Neural cell (in vitro differentiated cells): ENCODE results near the gene EYS. TPM values are rescaled to one million over a fixed set of nuclear protein-coding genes. Genes with fewer than 3 reads are reported as not detected.

Experiments used
- H2AFZ ChIP-seq: fragments of 200-600, 300-800 bp; sonication (generic), shearing (Covaris generic); 2 replicates; pipeline ENCODE4 v1.6.0; 2014; ENCODE audit warnings: low read depth, mild to moderate bottlenecking, antibody characterized with exemption, low read length, moderate library complexity
- H3F3A ChIP-seq: fragments of 200-600 bp; shearing (Covaris generic); 2 replicates; pipeline ENCODE4 v1.6.1; 2016; ENCODE audit warnings: mild to moderate bottlenecking, moderate library complexity, mixed read lengths, antibody characterized with exemption, low read length; ENCODE audit not compliant: insufficient read depth, poor library complexity, severe bottlenecking
- H3K27ac ChIP-seq: fragments of 200-600, 300-800 bp; sonication (generic), shearing (Covaris generic); 2 replicates; pipeline ENCODE4 v1.5.1; 2014; ENCODE audit warnings: mild to moderate bottlenecking, low read length, moderate library complexity
- H3K27me3 ChIP-seq: fragments of 300-800, 200-600 bp; sonication (generic), shearing (Covaris generic); 2 replicates; pipeline ENCODE4 v1.6.0; 2014; ENCODE audit warnings: mild to moderate bottlenecking, low read depth, low read length, moderate library complexity; ENCODE audit not compliant: insufficient read depth
- H3K36me3 ChIP-seq: fragments of 300-800, 200-600 bp; sonication (generic), shearing (Covaris generic); 2 replicates; pipeline ENCODE4 v1.5.1; 2014; ENCODE audit warnings: mild to moderate bottlenecking, antibody characterized with exemption, low read length, moderate library complexity; ENCODE audit not compliant: insufficient read depth
- H3K4me2 ChIP-seq: fragments of 300-800, 200-600 bp; sonication (generic), shearing (Covaris generic); 2 replicates; pipeline ENCODE4 v1.6.0; 2014; ENCODE audit warnings: mild to moderate bottlenecking, low read length
- H3K4me3 ChIP-seq: fragments of 300-800, 200-600 bp; sonication (generic), shearing (Covaris generic); 2 replicates; pipeline ENCODE4 v1.5.1; 2014; ENCODE audit warnings: mild to moderate bottlenecking, low read length, moderate library complexity
- H3K79me2 ChIP-seq: fragments of 200-600 bp; shearing (Covaris generic); replicated peaks from 2 replicates; pipeline ENCODE4 v1.6.0; 2014; ENCODE audit warnings: mild to moderate bottlenecking, low read length, moderate library complexity; ENCODE audit not compliant: insufficient read depth
- H3K9ac ChIP-seq: fragments of 300-800, 200-600 bp; sonication (generic), shearing (Covaris generic); 2 replicates; pipeline ENCODE4 v1.6.1; 2016; ENCODE audit warnings: mild to moderate bottlenecking, low read length, mixed read lengths
- H3K9me2 ChIP-seq: fragments of 200-600 bp; shearing (Covaris generic); 2 replicates; pipeline ENCODE4 v1.6.1; 2016; ENCODE audit warnings: mild to moderate bottlenecking, low read length, mixed read lengths; ENCODE audit not compliant: insufficient read depth
- H3K9me3 ChIP-seq: fragments of 200-600, 300-800 bp; sonication (generic), shearing (Covaris generic); 2 replicates; pipeline ENCODE4 v1.6.1; 2016; ENCODE audit warnings: mild to moderate bottlenecking, mixed run types, low read length, moderate library complexity, mixed read lengths
- H4K20me1 ChIP-seq: fragments of 200-600 bp; shearing (Covaris generic); 2 replicates; pipeline ENCODE4 v1.6.1; 2016; ENCODE audit warnings: mild to moderate bottlenecking, mixed run types; ENCODE audit not compliant: insufficient read depth
- EP300 ChIP-seq: fragments of 450-650 bp; conservative IDR thresholded peaks from 2 replicates; pipeline ENCODE4 v1.6.1; 2014; ENCODE audit warnings: antibody characterized with exemption, mild to moderate bottlenecking, moderate library complexity; ENCODE audit not compliant: poor library complexity, severe bottlenecking
- EZH2 ChIP-seq: fragments of 200-600, 300-800 bp; shearing (Covaris generic), sonication (generic); IDR thresholded peaks from 2 replicates; pipeline ENCODE4 v1.6.1; 2014; ENCODE audit warnings: antibody characterized with exemption, low read length, borderline replicate concordance, mild to moderate bottlenecking; ENCODE audit not compliant: insufficient read depth, poor library complexity, severe bottlenecking
- MXI1 ChIP-seq: fragments of 450-650 bp; conservative IDR thresholded peaks from 2 replicates; pipeline ENCODE4 v1.6.1; 2014; ENCODE audit warnings: antibody characterized with exemption, mild to moderate bottlenecking; ENCODE audit not compliant: poor library complexity, severe bottlenecking
- POLR2AphosphoS5 ChIP-seq: IDR thresholded peaks from 2 replicates; pipeline ENCODE4 v1.6.1; 2012
- RAD21 ChIP-seq: fragments of 450-650 bp; conservative IDR thresholded peaks from 2 replicates; pipeline ENCODE4 v1.6.1; 2014; ENCODE audit warnings: antibody characterized with exemption, mild to moderate bottlenecking, moderate library complexity
- SMC3 ChIP-seq: fragments of 450-650 bp; conservative IDR thresholded peaks from 2 replicates; pipeline ENCODE4 v1.6.1; 2014; ENCODE audit warnings: antibody characterized with exemption, mild to moderate bottlenecking, moderate library complexity; ENCODE audit not compliant: poor library complexity
- TAF1 ChIP-seq: IDR thresholded peaks from 2 replicates; pipeline ENCODE4 v1.6.1; 2012; ENCODE audit warnings: low read depth
- polyA plus RNA-seq: library from polyadenylated mRNA; depleted of rRNA; stranded (reverse); fragments of >200 nt; gene quantifications from 2 replicates; pipeline ENCODE4 v1.2.3, GENCODE V29; 2014
- TF ChIP-seq, protein P1 (sequence below): IDR thresholded peaks from 2 replicates; pipeline ENCODE4 v1.6.1; 2012; ENCODE audit warnings: borderline replicate concordance
- TF ChIP-seq, protein P2 (sequence below): fragments of 450-650 bp; IDR thresholded peaks from 2 replicates; pipeline ENCODE4 v1.5.1; 2014; ENCODE audit warnings: antibody characterized with exemption, mild to moderate bottlenecking, moderate library complexity; ENCODE audit not compliant: poor library complexity, severe bottlenecking

Gene EYS
- polyA plus RNA-seq, 1 donor from 2014 or later = 0.38 TPM

DNA sequence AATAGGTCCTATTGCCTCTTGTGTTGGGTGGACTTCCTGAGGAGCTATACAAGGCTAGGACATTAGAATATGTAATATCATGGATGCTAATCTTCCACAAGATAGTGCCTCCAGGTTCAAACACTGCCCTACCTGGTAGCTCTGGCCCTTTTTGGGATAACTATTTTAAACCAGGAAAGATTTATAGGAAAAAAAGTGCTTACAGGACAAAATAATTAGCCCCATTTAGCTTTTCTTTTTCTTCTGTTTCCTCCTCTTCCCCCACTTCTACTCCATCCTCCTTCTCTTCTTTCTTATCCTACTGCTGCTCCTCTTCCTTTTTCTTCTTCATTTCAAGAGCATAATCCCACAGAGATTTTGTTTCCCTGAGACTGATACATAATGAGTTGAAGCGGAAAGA is 1104.0 kb downstream of the EYS start:
- no peak overlapping the region for H2AFZ ChIP-seq
- no peak overlapping the region for H3K9ac ChIP-seq
- H3K27ac ChIP-seq = no peak overlapping the region
- H3K4me3 ChIP-seq = no peak overlapping the region
- no peaks in the 10 kb centered on the region for H3K9me3 ChIP-seq
- TF ChIP-seq EP300 (no peak), EZH2 (no peak), SMC3 (no peak), RAD21 (no peak), MXI1 (no peak), POLR2AphosphoS5 (no peak), TAF1 (no peak)
- TF ChIP-seq, protein P1, sequence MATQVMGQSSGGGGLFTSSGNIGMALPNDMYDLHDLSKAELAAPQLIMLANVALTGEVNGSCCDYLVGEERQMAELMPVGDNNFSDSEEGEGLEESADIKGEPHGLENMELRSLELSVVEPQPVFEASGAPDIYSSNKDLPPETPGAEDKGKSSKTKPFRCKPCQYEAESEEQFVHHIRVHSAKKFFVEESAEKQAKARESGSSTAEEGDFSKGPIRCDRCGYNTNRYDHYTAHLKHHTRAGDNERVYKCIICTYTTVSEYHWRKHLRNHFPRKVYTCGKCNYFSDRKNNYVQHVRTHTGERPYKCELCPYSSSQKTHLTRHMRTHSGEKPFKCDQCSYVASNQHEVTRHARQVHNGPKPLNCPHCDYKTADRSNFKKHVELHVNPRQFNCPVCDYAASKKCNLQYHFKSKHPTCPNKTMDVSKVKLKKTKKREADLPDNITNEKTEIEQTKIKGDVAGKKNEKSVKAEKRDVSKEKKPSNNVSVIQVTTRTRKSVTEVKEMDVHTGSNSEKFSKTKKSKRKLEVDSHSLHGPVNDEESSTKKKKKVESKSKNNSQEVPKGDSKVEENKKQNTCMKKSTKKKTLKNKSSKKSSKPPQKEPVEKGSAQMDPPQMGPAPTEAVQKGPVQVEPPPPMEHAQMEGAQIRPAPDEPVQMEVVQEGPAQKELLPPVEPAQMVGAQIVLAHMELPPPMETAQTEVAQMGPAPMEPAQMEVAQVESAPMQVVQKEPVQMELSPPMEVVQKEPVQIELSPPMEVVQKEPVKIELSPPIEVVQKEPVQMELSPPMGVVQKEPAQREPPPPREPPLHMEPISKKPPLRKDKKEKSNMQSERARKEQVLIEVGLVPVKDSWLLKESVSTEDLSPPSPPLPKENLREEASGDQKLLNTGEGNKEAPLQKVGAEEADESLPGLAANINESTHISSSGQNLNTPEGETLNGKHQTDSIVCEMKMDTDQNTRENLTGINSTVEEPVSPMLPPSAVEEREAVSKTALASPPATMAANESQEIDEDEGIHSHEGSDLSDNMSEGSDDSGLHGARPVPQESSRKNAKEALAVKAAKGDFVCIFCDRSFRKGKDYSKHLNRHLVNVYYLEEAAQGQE = no peak
- TF ChIP-seq, protein P2, sequence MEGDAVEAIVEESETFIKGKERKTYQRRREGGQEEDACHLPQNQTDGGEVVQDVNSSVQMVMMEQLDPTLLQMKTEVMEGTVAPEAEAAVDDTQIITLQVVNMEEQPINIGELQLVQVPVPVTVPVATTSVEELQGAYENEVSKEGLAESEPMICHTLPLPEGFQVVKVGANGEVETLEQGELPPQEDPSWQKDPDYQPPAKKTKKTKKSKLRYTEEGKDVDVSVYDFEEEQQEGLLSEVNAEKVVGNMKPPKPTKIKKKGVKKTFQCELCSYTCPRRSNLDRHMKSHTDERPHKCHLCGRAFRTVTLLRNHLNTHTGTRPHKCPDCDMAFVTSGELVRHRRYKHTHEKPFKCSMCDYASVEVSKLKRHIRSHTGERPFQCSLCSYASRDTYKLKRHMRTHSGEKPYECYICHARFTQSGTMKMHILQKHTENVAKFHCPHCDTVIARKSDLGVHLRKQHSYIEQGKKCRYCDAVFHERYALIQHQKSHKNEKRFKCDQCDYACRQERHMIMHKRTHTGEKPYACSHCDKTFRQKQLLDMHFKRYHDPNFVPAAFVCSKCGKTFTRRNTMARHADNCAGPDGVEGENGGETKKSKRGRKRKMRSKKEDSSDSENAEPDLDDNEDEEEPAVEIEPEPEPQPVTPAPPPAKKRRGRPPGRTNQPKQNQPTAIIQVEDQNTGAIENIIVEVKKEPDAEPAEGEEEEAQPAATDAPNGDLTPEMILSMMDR = no peak
- H3K4me2 ChIP-seq = no peak overlapping the region
- no peaks in the 10 kb centered on the region for H3K27me3 ChIP-seq
- H3K9me2 ChIP-seq = no peaks in the 10 kb centered on the region
- no peaks in the 10 kb centered on the region for H3K36me3 ChIP-seq
- no peaks in the 10 kb centered on the region for H3F3A ChIP-seq
- H4K20me1 ChIP-seq = no peaks in the 10 kb centered on the region
- H3K79me2 ChIP-seq = no peaks in the 10 kb centered on the region

DNA sequence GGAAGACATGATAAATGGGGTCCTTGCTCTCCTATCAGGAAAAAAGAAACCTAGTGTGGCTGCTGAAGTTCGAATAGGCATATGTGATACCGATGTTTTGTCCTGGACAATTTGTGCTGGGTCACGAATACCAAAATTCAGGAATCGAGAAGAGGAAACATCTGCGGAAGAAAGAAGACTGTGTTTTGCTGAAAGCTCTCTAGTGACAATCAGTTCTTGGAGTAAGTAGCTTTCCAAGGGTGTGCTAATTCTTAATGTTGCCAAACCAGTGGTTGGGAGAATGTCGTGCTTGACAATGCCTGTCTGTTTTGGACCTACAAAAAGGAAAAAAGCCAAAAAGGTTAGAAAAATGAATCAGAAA is 1115.4 kb downstream of the EYS start:
- Histone ChIP-seq H4K20me1 (no peaks in the 10 kb centered on the region), H3K9me2 (no peaks in the 10 kb centered on the region), H3K79me2 (no peaks in the 10 kb centered on the region), H3K4me2 (no peak overlapping the region), H3K9ac (no peak overlapping the region), H3F3A (no peaks in the 10 kb centered on the region), H2AFZ (no peak overlapping the region), H3K27ac (no peak overlapping the region), H3K4me3 (no peak overlapping the region), H3K9me3 (no peaks in the 10 kb centered on the region), H3K27me3 (no peaks in the 10 kb centered on the region), H3K36me3 (no peaks in the 10 kb centered on the region)
- TF ChIP-seq TAF1 (no peak), POLR2AphosphoS5 (no peak), EZH2 (no peak), EP300 (no peak), SMC3 (no peak), RAD21 (no peak)
- TF ChIP-seq, protein P2 = no peak
- TF ChIP-seq, protein P1 = no peak
